Stimulated activated CD4-positive, alpha-beta T cell treated with anti-CD3 and anti-CD28 coated beads, Interleukin-4, amount 100 ng/mL, for 1 hour (primary cell): ENCODE measurements around the gene TMEM245.
"Not testable (repeated sequence)": the region's sequence is repeated elsewhere in the genome, so short reads cannot be mapped to it uniquely, and the experiment has no call there.

ENCODE experiments used
- DNase-seq: peaks from one replicate; pipeline ENCODE4 v3.0.0-alpha.2; 2020

Gene TMEM245

GRCh38 chr9:109132567-109133021 is 12.8 kb upstream of the TMEM245 start:
- DNase-seq = no peak

DNA sequence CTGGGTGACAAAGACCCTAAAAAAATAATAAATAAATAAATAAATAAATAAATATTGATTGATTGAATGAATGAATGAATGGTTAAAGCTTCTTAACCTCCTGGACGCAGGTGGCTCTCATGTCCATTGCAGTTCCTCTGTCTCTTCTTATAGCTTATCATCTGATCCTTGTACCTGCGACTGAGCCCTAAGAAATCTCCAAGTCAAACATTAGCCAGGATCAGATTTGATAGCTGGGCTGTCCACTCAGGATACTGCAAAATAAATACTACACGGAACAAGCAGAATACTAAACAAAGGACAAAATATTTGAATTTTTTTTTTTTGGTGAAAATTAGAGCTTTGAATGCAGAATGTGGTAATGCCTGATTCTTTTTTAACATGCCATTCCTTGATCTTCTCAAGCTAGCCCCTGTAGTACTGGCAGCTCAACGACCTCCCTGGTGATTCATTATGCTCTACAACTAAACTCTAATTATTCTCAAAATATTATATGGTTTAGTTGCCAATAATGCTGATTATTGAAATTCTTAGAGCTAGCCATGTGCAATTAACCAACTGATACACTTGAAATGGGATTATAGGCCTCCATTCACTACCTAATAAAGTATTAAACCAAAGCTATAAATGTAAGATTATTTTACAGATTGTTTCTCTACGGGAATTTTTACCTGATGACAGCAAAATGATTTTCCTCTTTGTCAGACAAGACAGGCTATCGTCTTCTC is 9.9 kb upstream of the TMEM245 start:
- no peak for DNase-seq

GRCh38 chr9:109126671-109127070 is 6.9 kb upstream of the TMEM245 start:
- not testable (repeated sequence) for DNase-seq

DNA sequence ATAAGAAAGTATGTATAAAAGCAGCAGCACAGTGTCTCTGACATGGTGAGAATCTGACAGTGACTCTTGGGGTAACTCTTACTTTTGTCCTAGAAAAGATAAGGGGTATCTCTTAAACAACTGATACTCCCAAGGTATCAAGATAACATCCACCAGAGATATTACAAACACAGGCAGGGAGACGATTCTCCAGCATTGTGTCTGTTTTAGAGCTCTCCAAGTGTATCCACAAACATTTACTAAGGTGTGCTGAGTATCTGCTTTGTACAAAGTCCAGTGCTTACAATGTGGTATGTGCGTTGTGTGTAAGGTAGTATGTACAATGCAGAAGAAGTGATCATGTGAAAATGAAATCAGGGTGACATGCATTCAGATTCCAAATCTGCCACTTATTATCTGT is 4.4 kb upstream of the TMEM245 start:
- no peak for DNase-seq

- DNase-seq = no peak
Observed at GRCh38 chr9:109122726-109123621, 3.2 kb upstream of the TMEM245 start.

GRCh38 chr9:109121232-109121796 is 1.6 kb upstream of the TMEM245 start:
- DNase-seq = no peak

DNA sequence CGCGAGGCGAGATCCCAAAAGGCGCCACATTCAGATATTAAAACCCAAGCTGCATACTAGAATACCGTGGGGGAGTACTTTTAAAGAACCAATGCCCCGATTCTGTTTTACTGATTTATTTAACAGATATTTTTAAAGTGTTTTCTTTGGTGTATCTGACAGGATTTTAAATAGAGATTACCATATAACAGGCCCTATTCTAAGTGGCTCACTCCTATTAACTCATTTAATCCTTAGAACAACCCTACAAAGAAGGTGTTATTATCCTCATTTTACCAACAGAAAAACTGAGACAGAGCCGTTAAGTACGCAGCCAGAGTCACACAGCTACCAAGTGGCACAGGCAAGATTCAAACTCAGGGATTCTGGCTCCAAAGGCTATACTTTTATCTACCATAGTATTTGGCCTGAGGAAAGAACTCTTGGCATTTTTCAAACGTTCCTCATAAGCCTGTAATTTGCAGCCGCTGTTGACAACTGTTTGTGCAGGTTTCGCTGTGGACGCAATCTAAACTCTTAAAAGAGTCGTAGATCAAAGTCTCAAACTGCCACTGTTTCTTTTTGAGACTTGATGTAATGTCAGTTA is 550 bp upstream of the TMEM245 start:
- no peak for DNase-seq

DNA sequence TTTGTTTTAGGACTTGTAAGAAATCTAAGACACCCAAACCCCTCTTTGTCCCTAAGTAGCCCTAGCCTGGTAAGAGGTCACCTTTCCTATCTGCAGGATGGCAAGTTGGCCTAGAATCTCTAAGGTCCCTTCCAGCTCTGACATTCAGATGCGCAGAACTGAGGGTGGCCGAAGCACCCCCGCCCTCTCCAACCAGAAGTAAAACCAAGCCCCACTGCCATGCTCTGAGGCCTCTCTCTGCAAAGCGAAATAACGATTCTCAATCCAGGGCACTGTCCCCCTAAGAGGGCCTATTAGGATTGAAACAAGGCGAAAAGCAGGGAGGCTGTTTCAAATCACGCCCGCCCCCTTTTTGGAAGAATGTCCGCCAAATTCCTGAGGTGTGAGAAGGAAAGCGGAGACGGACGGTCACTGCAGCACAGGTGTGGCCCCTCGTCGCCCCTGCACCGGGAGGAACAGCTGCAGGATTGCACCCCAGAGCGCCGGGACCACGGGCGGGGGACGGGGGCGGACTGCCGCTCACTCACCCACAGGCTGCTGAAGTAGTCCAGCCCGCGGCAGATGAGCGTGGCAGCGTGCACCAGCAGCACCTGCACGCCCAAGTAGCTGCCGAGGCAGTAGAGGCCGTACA is 824 bp downstream of the TMEM245 start:
- DNase-seq = peak; percentile 9

DNA sequence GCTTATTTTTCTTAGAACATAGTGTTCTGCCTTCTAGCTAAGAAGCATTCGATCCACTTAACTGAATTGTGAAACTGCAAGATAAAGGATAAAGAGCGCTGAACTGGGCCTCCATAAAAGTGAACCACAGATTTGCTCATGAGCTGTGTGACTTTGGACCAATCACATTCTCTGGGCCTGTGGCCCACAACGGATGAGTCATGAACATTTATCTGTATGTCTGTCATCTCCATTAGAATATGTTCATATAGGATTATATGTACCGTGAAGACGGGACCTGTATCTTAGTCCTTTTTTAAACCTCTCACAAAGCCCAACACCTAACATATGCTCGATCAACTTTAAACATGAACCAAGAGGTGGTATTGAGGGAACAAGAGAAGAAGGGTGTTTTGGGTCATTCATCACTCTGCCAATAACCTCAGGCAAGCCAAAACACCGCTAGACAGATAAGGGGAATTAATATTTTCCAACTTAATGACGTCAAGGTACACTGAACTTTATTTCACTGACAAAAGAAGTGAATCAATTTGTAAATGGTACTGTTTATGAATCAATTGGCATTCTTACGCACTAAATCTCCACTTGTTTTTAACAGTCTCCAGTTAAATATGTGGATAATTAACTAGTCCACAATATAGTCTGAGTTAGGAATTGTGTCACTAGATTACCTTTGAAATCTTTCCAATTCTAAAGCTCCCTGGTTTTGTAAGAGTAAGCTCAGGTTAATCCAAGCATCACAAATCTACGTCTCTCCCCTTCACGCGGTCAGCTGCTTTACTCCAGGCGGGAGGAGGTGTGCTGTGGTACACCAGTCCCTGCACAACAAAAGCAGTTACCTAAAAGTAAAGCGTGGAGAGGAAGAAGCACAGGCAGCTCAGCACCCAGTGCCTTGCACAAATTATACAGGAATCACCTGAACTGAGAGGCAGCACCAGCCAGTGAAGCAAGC is 1.6 kb downstream of the TMEM245 start:
- DNase-seq = peak; percentile 39

- no peak for DNase-seq
Observed at GRCh38 chr9:109115931-109116526, 3.7 kb downstream of the TMEM245 start.

DNA sequence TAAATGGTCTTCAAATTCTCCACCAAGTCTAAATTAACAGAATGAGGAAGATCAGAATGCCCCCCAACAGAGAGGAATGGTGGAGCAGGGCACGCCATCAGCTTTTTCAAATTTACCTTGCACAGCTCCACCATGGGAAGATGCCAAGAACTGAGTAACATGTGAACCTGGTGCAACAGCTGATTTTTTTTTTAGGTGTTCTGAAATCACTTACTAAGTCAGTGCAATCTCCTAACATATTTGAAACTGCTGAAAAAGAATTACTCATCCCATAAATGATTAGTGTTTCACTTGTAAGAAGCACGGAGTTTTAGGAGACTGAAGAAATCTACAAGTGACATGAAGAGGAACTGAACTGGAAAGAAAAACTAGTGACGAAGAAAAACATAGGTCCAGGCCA is 5.1 kb downstream of the TMEM245 start:
- no peak for DNase-seq

DNA sequence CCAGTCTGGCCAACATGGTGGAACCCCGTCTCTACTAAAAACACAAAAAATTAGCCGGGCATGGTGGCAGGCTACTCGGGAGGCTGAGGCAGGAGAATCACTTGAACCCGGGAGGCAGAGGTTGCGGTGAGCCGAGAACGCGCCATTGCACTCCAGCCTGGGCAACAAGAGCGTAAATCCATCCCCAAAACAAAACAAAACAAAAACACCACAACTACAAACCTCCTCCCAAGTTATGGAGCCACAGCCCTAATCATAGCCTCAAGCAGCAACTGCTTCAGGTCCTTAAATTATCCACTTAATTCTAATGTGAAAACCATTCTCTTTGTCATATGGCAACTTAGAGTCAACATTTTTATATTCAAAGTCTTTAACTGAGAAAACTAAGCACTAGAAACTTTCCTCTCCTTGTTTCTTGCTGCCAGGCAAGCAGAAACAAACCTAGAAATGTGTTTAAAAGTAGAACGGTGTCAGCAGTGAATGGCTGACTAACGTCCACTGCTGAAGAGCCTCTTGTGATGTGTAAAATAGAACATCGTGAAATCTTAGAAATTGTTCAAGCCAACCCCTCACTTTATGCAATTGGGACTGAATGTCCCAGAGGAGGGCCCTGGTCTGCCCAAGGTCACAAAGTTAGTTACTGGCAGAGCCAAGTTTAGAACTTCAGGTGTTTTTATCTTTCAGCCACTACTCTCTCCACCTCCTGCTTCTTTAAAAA is 5.7 kb downstream of the TMEM245 start:
- no peak for DNase-seq

- no peak for DNase-seq
Observed at GRCh38 chr9:109113254-109113653, 6.5 kb downstream of the TMEM245 start.

GRCh38 chr9:109110329-109111021 is 9.3 kb downstream of the TMEM245 start:
- no peak for DNase-seq

GRCh38 chr9:109109967-109110328 is 9.8 kb downstream of the TMEM245 start:
- DNase-seq = no peak

DNA sequence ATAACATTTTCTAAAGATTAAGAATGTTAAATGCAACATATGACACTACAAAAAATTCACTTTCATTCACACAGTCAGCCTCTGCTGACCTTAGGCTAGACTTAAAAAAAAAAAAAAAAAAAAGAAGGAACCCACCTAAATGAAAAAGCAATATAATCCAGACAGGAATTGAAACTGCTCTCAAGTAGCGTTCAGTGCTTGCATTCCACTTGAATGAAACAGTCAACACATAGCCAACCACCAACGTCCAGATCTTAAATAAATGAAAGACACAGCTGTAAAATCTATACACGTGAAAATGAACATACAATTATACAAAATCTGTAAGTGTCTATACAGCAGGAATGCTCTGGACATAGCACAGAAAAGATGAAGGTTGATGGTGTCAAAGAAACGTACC is 11.4 kb downstream of the TMEM245 start:
- no peak for DNase-seq

DNA sequence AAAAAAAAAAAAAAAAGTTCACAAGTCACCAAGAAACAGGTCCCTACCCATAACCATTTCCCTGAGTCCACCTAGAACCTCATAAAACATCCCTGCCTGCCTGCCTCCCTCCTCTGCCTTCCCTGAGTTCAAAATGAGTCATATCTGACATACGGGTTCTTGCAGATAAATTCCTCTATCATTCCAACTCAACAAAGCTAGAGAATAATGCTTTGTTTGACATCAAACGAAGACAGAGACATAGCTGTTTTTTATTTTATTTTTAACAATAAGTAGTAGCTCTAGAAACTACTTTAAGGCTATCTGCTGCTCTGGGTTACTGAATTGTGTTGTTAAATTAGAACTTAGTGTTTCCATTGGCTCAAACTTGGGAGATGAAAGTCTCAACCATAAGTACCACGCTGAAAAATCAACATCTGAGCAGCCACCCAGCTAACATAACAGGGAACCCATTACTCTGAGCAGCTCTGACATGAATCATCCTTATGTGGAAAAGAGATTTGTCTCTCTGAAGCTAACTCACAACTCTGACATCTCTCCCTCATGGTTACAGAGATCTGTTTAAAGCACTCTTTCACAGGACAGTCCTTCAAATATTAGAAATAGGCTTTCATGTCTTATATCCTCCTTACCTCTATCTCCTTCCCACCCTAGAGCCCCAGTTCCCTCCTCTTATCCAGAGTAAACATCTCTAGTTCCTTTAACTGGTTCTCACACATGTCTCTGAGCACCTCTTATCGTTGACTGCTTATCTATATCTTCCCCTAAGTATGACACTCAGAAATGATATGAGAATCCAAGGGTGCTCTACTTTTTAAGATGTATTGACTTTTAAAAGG is 12.1 kb downstream of the TMEM245 start:
- DNase-seq = no peak

GRCh38 chr9:109101810-109102209 is 17.9 kb downstream of the TMEM245 start:
- no peak for DNase-seq

GRCh38 chr9:109101202-109101595 is 18.5 kb downstream of the TMEM245 start:
- no peak for DNase-seq
